ENCODE measurements around the gene CYP2U1. TPM values are rescaled to one million over a fixed set of nuclear protein-coding genes. Genes with fewer than 3 reads are reported as not detected.

The CYP2U1 gene
- total RNA-seq, 4 donors from 2014 or later, result 9.2 to 15.6 (median 14.4) TPM

GRCh38 chr4:107894138-107894603 lies 37.2 kb upstream of the CYP2U1 start:
- ATAC-seq (ENCODE audit: low FRiP score), result no peak
- DNase-seq (ENCODE audit: low spot score), result no peak
- TF ChIP-seq CTCF (IDR thresholded peaks at IDR 0.05), result no peak

- no peak for TF ChIP-seq CTCF (IDR thresholded peaks at IDR 0.05)
- DNase-seq (ENCODE audit: low spot score), result no peak
- peak; percentile 89 for ATAC-seq (ENCODE audit: low FRiP score)
Measured at GRCh38 chr4:107896158-107896645, 35.1 kb upstream of the CYP2U1 start.

- DNase-seq (ENCODE audit: low spot score), result no peak
- peak; percentile 11 for ATAC-seq (ENCODE audit: low FRiP score)
- TF ChIP-seq CTCF (IDR thresholded peaks at IDR 0.05), result no peak
Measured at GRCh38 chr4:107896646-107897045, 34.7 kb upstream of the CYP2U1 start.

- no peak for TF ChIP-seq CTCF (IDR thresholded peaks at IDR 0.05)
- DNase-seq (ENCODE audit: low spot score), result no peak
- ATAC-seq (ENCODE audit: low FRiP score), result no peak
Measured at GRCh38 chr4:107897823-107898222, 33.5 kb upstream of the CYP2U1 start.

DNA sequence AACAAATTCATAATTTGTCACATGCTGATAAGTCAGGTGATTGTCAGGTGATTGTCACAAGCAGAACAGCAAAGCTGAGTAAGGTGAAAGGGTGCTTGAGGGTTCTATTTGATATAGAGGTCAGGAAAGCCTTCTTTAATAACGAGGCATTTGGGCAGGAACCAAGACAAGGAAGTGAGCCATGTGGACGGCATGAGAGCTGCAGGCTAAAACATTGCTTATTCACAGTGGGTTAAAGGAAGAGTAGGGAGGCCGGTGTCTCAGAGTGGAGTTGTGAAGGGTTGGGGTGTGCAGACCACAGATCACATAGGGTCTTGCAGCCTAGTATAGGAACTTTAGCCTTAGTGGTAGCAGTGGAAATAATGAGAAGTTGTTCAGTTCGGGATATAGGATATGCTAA lies 31.3 kb upstream of the CYP2U1 start:
- TF ChIP-seq CTCF (IDR thresholded peaks at IDR 0.05), result no peak
- ATAC-seq (ENCODE audit: low FRiP score) (no peak), DNase-seq (ENCODE audit: low spot score) (no peak)

DNA sequence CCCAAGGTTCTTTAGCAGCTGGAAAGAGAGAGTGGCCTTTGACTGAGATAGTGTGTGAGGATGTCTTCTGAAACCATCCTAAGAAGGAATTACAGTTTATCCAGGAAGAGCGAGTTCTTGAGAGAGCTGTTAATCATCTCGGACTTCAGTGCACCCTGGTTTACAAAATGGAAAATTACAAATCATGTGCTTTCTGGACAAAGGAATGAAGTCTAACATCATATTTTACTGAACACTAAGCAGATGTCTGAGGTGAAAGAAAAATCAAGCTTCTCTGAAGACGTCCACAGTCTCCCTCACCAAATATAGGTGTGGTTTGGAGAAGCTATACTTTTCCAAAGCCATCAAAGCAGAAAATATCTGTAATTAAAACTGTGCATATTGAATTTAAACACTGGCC lies 30.8 kb upstream of the CYP2U1 start:
- no peak for TF ChIP-seq CTCF (IDR thresholded peaks at IDR 0.05)
- ATAC-seq (ENCODE audit: low FRiP score) (no peak), DNase-seq (ENCODE audit: low spot score) (no peak)

DNA sequence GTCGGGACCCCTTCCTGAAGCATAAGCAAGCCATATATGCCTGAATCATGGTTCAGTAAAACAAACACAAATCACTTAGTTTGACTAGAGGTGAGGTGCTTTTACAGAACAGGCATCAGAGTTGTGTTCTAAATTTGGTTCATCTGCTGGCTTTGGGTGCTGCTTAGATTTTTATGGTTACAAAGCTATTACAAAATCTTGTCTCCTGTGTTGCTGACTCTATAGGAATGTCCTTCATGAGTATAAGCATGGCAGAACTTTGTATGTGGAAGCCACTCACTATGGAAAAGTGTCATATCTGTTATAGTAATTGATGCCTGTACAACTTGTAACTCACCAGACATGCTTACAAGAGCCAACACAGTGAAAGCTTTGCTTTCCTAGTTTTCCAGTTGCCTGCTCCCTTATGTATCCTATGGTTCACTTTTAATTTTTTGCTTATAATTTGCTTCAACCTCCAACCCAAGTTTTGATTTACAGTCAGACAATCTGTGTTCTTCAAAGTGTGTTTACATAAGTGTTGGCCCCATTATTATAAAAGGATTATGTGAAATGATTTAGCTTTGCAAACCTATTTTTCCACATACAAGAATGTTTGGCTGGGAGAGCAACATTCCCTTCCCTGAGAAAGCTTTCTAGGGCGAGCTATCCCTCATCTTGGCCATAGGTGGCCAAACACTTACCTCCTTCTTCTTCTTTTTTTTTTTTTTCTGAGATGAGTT lies 30.0 kb upstream of the CYP2U1 start:
- no peak for TF ChIP-seq CTCF (IDR thresholded peaks at IDR 0.05)
- ATAC-seq (ENCODE audit: low FRiP score), result no peak

More for the DNA sequence above, 30.0 kb upstream of the CYP2U1 start:
- no peak for DNase-seq (ENCODE audit: low spot score)
